AG04449 (cell line): Measurements from ENCODE around the gene DHH.

Experiments used
- CTCF ChIA-PET: fragments of 350-600 bp; formaldehyde crosslinking; extraction: SDS; loops from one replicate; lab custom pipeline; 2021; ENCODE audit warnings: antibody characterized with exemption; lab: Yijun Ruan, JAX
- POLR2A ChIA-PET: fragments of 400-600, 350-600 bp; formaldehyde crosslinking; extraction: SDS; loops from one replicate; lab custom pipeline; 2020; ENCODE audit warnings: antibody characterized with exemption, inconsistent platforms; lab: Yijun Ruan, JAX
- DNase-seq: peaks from one replicate; pipeline ENCODE4 v3.0.0-alpha.2; 2010; ENCODE audit warnings: low read depth, low spot score
- H3K4me3 ChIP-seq: 2 replicates; pipeline ENCODE4 v1.5.1; 2011; ENCODE audit warnings: low read depth, mild to moderate bottlenecking, control low read depth, low read length
- TF ChIP-seq, protein P1 (sequence below): IDR thresholded peaks from one replicate; pipeline ENCODE4 v1.5.1; 2011; ENCODE audit warnings: mild to moderate bottlenecking, moderate library complexity, low read length, control low read depth, inconsistent platforms; ENCODE audit not compliant: insufficient read depth; ENCODE audit errors: missing control alignments

DHH gene

DNA sequence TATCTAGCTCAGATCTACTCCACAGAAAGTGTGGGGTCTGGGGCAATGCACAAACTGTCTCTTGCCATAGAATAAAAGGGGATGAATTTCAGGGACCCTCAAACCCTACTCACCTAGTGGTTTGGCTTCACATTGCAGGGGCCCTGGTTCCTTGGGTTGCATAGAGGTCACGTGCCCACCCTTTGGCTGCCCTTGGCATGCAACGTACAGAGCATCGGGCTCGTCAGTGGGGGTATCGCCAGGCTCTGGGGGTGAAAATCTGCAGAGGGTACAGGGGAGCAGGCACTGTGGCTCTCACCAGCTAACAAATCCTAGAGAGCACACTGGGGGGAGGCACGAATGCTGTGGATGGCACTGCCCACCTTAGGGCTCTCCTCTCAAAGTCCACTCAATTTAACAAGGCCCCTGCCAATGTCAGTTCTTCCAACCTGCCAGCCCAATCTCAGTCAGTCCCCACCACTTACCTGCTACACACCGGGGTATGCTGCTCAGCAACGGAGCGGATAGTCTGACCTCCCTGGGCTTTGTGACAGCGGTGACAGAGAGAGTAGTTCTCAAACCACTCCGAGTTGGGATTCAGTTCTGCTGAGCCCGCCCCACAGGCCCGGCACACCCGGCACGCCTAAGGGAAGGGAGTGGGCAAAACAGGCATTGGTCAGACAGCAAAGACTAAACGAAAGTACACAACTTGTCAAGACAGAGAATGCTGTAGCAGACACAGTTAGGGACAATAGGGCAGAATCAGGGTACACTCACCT, 42.0 kb downstream of the DHH start:
- ChIA-PET CTCF (interaction anchor here (1.0 to 6.4 kb wide), 4 partner anchors 8 to 14 kb away, joined by 3 to 48 read pairs (median 4); no protein-coding TSS in a partner anchor), POLR2A (no interaction called here)
- TF ChIP-seq, protein P1, sequence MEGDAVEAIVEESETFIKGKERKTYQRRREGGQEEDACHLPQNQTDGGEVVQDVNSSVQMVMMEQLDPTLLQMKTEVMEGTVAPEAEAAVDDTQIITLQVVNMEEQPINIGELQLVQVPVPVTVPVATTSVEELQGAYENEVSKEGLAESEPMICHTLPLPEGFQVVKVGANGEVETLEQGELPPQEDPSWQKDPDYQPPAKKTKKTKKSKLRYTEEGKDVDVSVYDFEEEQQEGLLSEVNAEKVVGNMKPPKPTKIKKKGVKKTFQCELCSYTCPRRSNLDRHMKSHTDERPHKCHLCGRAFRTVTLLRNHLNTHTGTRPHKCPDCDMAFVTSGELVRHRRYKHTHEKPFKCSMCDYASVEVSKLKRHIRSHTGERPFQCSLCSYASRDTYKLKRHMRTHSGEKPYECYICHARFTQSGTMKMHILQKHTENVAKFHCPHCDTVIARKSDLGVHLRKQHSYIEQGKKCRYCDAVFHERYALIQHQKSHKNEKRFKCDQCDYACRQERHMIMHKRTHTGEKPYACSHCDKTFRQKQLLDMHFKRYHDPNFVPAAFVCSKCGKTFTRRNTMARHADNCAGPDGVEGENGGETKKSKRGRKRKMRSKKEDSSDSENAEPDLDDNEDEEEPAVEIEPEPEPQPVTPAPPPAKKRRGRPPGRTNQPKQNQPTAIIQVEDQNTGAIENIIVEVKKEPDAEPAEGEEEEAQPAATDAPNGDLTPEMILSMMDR = no peak
- H3K4me3 ChIP-seq = no peak overlapping the region
- DNase-seq = no peak

DNA sequence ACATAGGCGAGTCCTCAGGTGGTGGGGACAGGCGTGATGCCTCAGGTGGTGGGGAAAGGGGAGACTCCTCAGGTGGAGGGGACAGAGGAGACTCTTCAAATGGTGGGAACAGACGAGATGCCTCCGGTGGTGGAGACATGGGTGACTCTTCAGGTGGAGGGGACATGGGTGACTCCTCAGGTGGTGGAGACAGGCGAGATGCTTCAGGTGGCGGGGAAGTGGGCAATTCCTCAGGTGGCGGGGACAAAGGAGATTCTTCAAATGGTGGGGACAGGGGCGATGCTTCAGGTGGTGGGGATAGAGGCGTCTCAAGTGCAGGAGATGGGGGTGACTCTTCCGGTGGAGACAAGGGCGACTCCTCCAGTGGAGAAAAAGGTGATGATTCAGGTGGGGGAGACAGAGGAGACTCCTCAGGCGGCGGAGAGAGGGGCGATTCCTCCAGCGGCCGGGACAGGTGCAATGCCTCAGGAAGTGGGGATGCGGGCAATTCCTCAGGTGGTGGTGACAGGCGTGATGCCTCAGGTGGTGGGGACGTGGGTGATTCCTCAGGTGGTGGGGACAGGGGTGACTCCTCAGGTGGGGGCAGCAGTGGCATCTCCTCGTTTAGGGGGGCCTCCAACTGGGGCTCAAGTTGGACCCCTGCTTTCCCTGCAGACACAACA, 42.7 kb downstream of the DHH start:
- ChIA-PET POLR2A (no interaction called here), CTCF (interaction anchor here (1.0 to 1.3 kb wide), 2 partner anchors 8 to 11 kb away, joined by 3 read pairs; no protein-coding TSS in a partner anchor)
- DNase-seq = no peak
- no peak overlapping the region for H3K4me3 ChIP-seq
- TF ChIP-seq, protein P1 = no peak

DNA sequence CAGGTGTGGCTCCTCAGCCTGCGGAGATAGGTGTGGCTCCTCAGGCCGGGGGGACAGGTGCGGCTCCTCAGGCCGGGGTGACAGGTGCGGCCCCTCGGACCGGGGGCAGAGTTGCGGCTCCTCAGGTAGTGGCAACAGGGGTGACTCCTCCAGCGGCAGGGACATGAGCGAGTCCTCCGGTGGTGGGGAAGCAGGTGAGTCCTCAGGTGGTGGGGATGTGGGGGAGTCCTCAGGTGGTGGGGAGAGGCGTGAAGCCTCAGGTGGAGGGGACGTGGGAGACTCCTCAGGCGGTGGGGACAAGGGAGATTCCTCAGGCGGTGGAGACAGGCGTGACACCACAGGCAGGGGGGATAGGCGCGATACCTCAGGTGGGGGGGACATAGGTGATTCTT, 43.2 kb downstream of the DHH start:
- ChIA-PET POLR2A (no interaction called here), CTCF (interaction anchor here (0.6 to 5.1 kb wide), 2 partner anchors 13 to 25 kb away, joined by 3 to 43 read pairs; no protein-coding TSS in a partner anchor)
- TF ChIP-seq, protein P1 = no peak
- no peak for DNase-seq
- no peak overlapping the region for H3K4me3 ChIP-seq

DNA sequence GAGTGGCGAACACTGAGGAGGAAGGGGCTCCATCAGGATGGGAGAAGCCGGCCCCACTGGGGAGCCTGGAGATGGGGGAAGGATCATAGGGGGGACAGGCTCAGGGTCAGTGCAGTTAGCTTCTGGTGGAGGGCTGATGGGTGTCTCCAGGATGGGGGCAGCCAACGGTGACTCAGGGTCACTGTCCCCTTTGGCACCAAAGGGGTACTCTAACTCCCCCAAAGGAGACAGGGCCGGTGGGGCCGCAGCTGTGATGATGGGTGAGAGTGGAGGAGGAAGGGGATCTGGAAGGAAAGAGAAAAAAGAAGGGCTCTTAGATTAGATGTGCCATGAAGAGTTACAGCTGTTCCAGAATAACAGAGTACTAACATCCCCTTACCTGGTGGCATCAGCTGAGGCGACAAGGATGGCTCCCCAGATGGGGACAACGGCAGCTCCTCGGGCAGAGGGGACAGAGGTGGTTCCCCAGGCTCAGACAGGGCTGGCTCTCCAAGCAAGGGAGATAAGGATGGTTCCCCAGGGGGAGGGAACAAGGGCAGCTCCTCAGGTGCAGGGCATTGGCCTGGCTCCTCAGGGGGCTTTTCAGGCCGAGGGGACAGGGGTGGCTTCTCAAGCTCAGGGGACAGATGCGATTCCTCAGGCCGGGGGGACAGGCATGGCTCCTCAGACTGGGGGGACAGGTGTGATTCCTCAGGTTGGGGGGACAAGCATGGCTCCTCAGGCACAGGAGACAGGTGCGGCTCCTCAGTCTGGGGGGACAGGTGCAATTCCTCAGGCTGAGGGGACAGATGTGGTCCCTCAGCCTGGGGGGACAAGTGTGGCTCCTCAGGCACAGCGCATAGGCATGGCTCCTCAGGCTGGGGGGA, 43.9 kb downstream of the DHH start:
- TF ChIP-seq, protein P1 = no peak
- ChIA-PET POLR2A (interaction anchor here (1.3 kb wide), 1 partner anchor 79 kb away, joined by 3 read pairs; no protein-coding TSS in a partner anchor), CTCF (interaction anchor here (0.6 to 5.1 kb wide), 3 partner anchors 8 to 26 kb away, joined by 3 to 43 read pairs (median 4); no protein-coding TSS in a partner anchor)
- no peak overlapping the region for H3K4me3 ChIP-seq
- no peak for DNase-seq

DNA sequence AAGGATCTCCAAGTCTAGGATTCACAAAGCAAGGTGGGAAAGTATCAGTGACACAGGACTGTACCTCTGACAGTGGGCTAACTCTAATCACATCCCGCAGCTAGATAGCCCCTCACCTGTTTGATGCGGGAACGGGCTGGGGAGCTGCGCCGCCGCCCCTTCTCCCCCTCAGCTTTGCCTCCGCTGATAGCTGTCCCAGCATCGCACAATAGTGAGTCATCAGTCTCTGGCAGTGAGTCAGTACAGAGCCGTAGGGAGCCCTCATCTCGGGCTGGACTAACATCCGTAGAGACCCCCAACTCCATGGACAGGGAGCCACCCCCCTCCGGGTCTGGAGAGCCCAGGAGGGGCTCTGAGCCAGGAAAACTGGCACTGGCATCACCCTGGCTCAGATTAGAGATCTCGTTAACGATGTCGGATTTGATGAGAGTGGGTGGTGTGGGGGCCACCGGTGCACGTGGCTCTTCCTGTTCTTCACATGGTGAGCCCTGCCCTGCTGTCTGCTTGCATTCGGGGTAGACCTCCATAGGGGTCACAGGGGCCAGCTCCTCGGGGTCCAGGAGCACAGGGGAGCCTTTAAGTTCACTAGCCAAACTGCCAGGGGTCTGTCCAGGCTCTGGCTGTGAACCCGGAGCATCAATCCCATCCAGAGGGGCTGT, 44.9 kb downstream of the DHH start:
- ChIA-PET CTCF (interaction anchor here (1.6 to 7.4 kb wide), 3 partner anchors 13 to 40 kb away, joined by 3 to 68 read pairs (median 43); no protein-coding TSS in a partner anchor), POLR2A (interaction anchor here (1.3 kb wide), 1 partner anchor 80 kb away, joined by 3 read pairs; no protein-coding TSS in a partner anchor)
- no peak for DNase-seq

More for the DNA sequence above, 44.9 kb downstream of the DHH start:
- no peak overlapping the region for H3K4me3 ChIP-seq
- TF ChIP-seq, protein P1 = no peak
